HepG2 (cell line): ENCODE data around the gene CCDC201. TPM values are rescaled to one million over a fixed set of nuclear protein-coding genes. Genes with fewer than 3 reads are reported as not detected.

Experiments
- CCDC6 ChIP-seq: sonication (generic); formaldehyde crosslinking; IDR thresholded peaks from 2 replicates; pipeline ENCODE4 v1.8.1; 2022; ENCODE audit warnings: mild to moderate bottlenecking, missing genetic modification reagents, moderate library complexity
- DZIP1 ChIP-seq: sonication (generic); formaldehyde crosslinking; IDR thresholded peaks from 2 replicates; pipeline ENCODE4 v1.5.0; 2020; ENCODE audit warnings: mild to moderate bottlenecking, missing genetic modification reagents
- NONO ChIP-seq, 2 experiments: fragments of 450-650 bp in 1 of 2; sonication (generic) in 1 of 2; formaldehyde crosslinking in 1 of 2; IDR thresholded peaks in 1 of 2; conservative IDR thresholded peaks in 1 of 2; 2 replicates each; pipeline versions ENCODE4 v1.6.1 to v1.8.0; 2017 to 2022; ENCODE audit warnings: mild to moderate bottlenecking in 1 of 2, missing genetic modification reagents in 1 of 2, moderate library complexity in 1 of 2
- NPAS2 ChIP-seq: sonication (generic); formaldehyde crosslinking; IDR thresholded peaks from 2 replicates; pipeline ENCODE4 v1.8.0; 2022; ENCODE audit warnings: mild to moderate bottlenecking, missing genetic modification reagents, borderline replicate concordance
- TBX2 ChIP-seq: sonication (generic); formaldehyde crosslinking; IDR thresholded peaks from 2 replicates; pipeline ENCODE4 v1.5.0; 2020; ENCODE audit warnings: missing genetic modification reagents, mild to moderate bottlenecking, borderline replicate concordance
- TCF7L2 ChIP-seq: IDR thresholded peaks from 2 replicates; pipeline ENCODE4 v1.6.1; 2011; ENCODE audit warnings: mild to moderate bottlenecking, low read depth, low read length, moderate library complexity
- YEATS2 ChIP-seq: sonication (generic); formaldehyde crosslinking; IDR thresholded peaks from 2 replicates; pipeline ENCODE4 v1.4.0; 2020; ENCODE audit warnings: missing genetic modification reagents, borderline replicate concordance
- ZBED4 ChIP-seq: sonication (generic); formaldehyde crosslinking; IDR thresholded peaks from 2 replicates; pipeline ENCODE4 v1.4.0; 2020; ENCODE audit warnings: missing genetic modification reagents, borderline replicate concordance
- ZBTB26 ChIP-seq: IDR thresholded peaks from 2 replicates; pipeline ENCODE4 v1.6.1; 2016; ENCODE audit warnings: missing compliant biosample characterization, missing genetic modification reagents, borderline replicate concordance
- ZBTB39 ChIP-seq: sonication (generic); formaldehyde crosslinking; IDR thresholded peaks from 2 replicates; pipeline ENCODE4 v1.5.0; 2020; ENCODE audit warnings: missing genetic modification reagents
- ZBTB49 ChIP-seq: sonication (generic); formaldehyde crosslinking; IDR thresholded peaks from 2 replicates; pipeline ENCODE4 v1.4.0; 2020; ENCODE audit warnings: missing genetic modification reagents, borderline replicate concordance
- ZNF317 ChIP-seq: sonication (generic); formaldehyde crosslinking; IDR thresholded peaks from 2 replicates; pipeline ENCODE4 v1.5.0; 2020; ENCODE audit warnings: mild to moderate bottlenecking, missing genetic modification reagents
- ZNF44 ChIP-seq: sonication (generic); formaldehyde crosslinking; IDR thresholded peaks from 2 replicates; pipeline ENCODE4 v1.5.1; 2020; ENCODE audit warnings: mild to moderate bottlenecking, missing genetic modification reagents
- ZNF567 ChIP-seq: sonication (generic); formaldehyde crosslinking; IDR thresholded peaks from 2 replicates; pipeline ENCODE4 v1.8.1; 2023; ENCODE audit warnings: mild to moderate bottlenecking, missing genetic modification reagents, borderline replicate concordance
- polyA plus RNA-seq, 8 experiments: library from polyadenylated mRNA; depleted of rRNA in 3 of 8; stranded (reverse) in 7 of 8; unstranded in 1 of 8; fragments of >200 nt; fragmentation: Illumina TruSeq in 4 of 8; extraction: Trizol in 4 of 8; gene quantifications; 2 replicates each; pipeline versions ENCODE4 v1.2.1 to v1.2.3, GENCODE V29; 2011 to 2016; ENCODE audit warnings: low read depth in 4 of 8, missing spikeins in 1 of 8, mixed read lengths in 1 of 8; ENCODE audit not compliant: insufficient read depth in 1 of 8
- total RNA-seq, 5 experiments: library from RNA; depleted of rRNA; stranded (reverse); fragments of >200 nt; fragmentation: Illumina TruSeq; extraction: Trizol; gene quantifications; 2 replicates each; pipeline ENCODE4 v1.2.3, GENCODE V29; 2016; ENCODE audit warnings: low read depth in 1 of 5

The CCDC201 gene
- total and polyA plus RNA-seq, 2 of the 13 experiments (the other 11 are each of a cell fraction or from before 2014, with no cell fraction given), result 0.92 TPM; not detected in 1

GRCh38 chr7:45890125-45890901 is 17.4 kb upstream of the CCDC201 start (continued):
- no peak for TF ChIP-seq NONO (IDR thresholded peaks at IDR 0.05)
- peak; percentile 5; the same call in 1 of the 2 replicates for TF ChIP-seq NONO (CRISPR knock-in tag; conservative IDR thresholded peaks at IDR 0.05)
- TF ChIP-seq ZBED4 (CRISPR knock-in tag), result 0 out of 2 replicates have a peak, but pooled peaks have one; percentile 24
- no peak; the same call in 1 of the 2 replicates for TF ChIP-seq ZNF317 (CRISPR knock-in tag)
- no peak for TF ChIP-seq ZBTB26 (CRISPR knock-in tag)
- TF ChIP-seq YEATS2, result no peak
- TF ChIP-seq ZNF44 (CRISPR knock-in tag), result 0 out of 2 replicates have a peak, but pooled peaks have one; percentile 21
- TF ChIP-seq ZNF567 (CRISPR knock-in tag), result no peak
- peak; percentile 13; the same call in 1 of the 2 replicates for TF ChIP-seq TBX2 (CRISPR knock-in tag)
- 0 out of 2 replicates have a peak, but pooled peaks have one; percentile 17 for TF ChIP-seq NPAS2 (CRISPR knock-in tag)
- TF ChIP-seq ZBTB39 (CRISPR knock-in tag), result no peak
- no peak; the same call in 1 of the 2 replicates for TF ChIP-seq CCDC6 (CRISPR knock-in tag)
- TF ChIP-seq TCF7L2, result no peak
- TF ChIP-seq DZIP1 (CRISPR knock-in tag), result no peak; the same call in 1 of the 2 replicates
- TF ChIP-seq ZBTB49 (CRISPR knock-in tag), result no peak
